ENCODE data around the gene SPOUT1. TPM values are rescaled to one million over a fixed set of nuclear protein-coding genes. Genes with fewer than 3 reads are reported as not detected.

The SPOUT1 gene
- total RNA-seq, 1 donor from 2014 or later = 45.8 TPM

GRCh38 chr9:128828267-128828666, 1.3 kb downstream of the SPOUT1 start:
- Histone ChIP-seq H3K27ac (no peak overlapping the region), H3K36me3 (peaks cover 38% of the 10 kb centered on the region), H3K27me3 (no peaks in the 10 kb centered on the region), H3K4me1 (peaks cover 7% of the 10 kb centered on the region), H3K4me3 (no peak overlapping the region), H3K9me3 (no peaks in the 10 kb centered on the region)
- DNase-seq (no peak), ATAC-seq (no peak)
- TF ChIP-seq, protein P1, sequence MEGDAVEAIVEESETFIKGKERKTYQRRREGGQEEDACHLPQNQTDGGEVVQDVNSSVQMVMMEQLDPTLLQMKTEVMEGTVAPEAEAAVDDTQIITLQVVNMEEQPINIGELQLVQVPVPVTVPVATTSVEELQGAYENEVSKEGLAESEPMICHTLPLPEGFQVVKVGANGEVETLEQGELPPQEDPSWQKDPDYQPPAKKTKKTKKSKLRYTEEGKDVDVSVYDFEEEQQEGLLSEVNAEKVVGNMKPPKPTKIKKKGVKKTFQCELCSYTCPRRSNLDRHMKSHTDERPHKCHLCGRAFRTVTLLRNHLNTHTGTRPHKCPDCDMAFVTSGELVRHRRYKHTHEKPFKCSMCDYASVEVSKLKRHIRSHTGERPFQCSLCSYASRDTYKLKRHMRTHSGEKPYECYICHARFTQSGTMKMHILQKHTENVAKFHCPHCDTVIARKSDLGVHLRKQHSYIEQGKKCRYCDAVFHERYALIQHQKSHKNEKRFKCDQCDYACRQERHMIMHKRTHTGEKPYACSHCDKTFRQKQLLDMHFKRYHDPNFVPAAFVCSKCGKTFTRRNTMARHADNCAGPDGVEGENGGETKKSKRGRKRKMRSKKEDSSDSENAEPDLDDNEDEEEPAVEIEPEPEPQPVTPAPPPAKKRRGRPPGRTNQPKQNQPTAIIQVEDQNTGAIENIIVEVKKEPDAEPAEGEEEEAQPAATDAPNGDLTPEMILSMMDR (IDR thresholded peaks at IDR 0.05) = no peak
- intact Hi-C loops (cut with DNase I) = no loop called here

GRCh38 chr9:128825923-128826700, 3.5 kb downstream of the SPOUT1 start:
- peaks cover 7% of the 10 kb centered on the region for H3K4me1 ChIP-seq
- no peak overlapping the region for H3K27ac ChIP-seq
- no peaks in the 10 kb centered on the region for H3K27me3 ChIP-seq
- no peak overlapping the region for H3K4me3 ChIP-seq
- peaks cover 48% of the 10 kb centered on the region for H3K36me3 ChIP-seq
- ATAC-seq = no peak
- TF ChIP-seq, protein P1 (IDR thresholded peaks at IDR 0.05) = no peak
- no peak for DNase-seq
- H3K9me3 ChIP-seq = no peaks in the 10 kb centered on the region
- intact Hi-C loops (cut with DNase I) = no loop called here

DNA sequence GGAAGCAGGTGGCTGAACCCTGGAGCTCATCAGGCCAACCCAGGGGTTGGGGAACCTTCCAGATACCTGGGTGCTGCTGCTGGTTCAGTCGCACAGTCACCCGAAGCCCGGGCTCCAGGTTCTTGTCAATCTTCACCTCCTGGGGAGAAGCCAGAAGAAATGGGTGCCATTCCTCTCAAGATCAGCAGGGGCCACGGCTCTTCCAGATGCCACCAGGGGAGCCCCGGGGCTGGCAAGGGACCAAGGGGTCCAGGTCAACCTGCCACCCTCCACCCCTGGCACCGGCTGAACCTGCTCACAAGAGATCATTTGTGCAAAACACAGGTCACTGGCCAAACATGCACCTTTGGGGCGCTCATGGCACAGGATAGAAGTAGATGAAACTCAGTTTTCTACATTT, 4.7 kb downstream of the SPOUT1 start:
- Histone ChIP-seq H3K4me1 (peaks cover 8% of the 10 kb centered on the region), H3K4me3 (no peak overlapping the region), H3K9me3 (no peaks in the 10 kb centered on the region), H3K36me3 (peaks cover 48% of the 10 kb centered on the region), H3K27ac (no peak overlapping the region), H3K27me3 (no peaks in the 10 kb centered on the region)
- DNase-seq = no peak
- no peak for ATAC-seq
- intact Hi-C loops (cut with DNase I) = no loop called here
- TF ChIP-seq, protein P1 (IDR thresholded peaks at IDR 0.05) = no peak

GRCh38 chr9:128823903-128824406, 5.6 kb downstream of the SPOUT1 start:
- ATAC-seq (no peak), DNase-seq (no peak)
- intact Hi-C loops (cut with DNase I) = no loop called here
- no peak overlapping the region for H3K4me3 ChIP-seq
- no peaks in the 10 kb centered on the region for H3K27me3 ChIP-seq
- no peak overlapping the region for H3K27ac ChIP-seq
- TF ChIP-seq, protein P1 (IDR thresholded peaks at IDR 0.05) = no peak
- H3K4me1 ChIP-seq = peaks cover 16% of the 10 kb centered on the region
- H3K9me3 ChIP-seq = no peaks in the 10 kb centered on the region
- H3K36me3 ChIP-seq = peaks cover 48% of the 10 kb centered on the region

GRCh38 chr9:128823362-128823902, 6.2 kb downstream of the SPOUT1 start:
- TF ChIP-seq, protein P1 (IDR thresholded peaks at IDR 0.05) = no peak
- no peaks in the 10 kb centered on the region for H3K27me3 ChIP-seq
- DNase-seq = no peak
- no peak overlapping the region for H3K4me3 ChIP-seq
- H3K36me3 ChIP-seq = peaks cover 48% of the 10 kb centered on the region
- ATAC-seq = no peak
- H3K4me1 ChIP-seq = peaks cover 11% of the 10 kb centered on the region
- H3K9me3 ChIP-seq = no peaks in the 10 kb centered on the region
- no peak overlapping the region for H3K27ac ChIP-seq
- intact Hi-C loops (cut with DNase I) = no loop called here

Measured in upper lobe of right lung (tissue), 1 donor.